SU-DHL-6 (cell line): Measurements from ENCODE around the gene GFOD1.

ENCODE experiments used
- H2AFZ ChIP-seq: fragments of 200-600 bp; sonication (generic); 2 replicates; pipeline ENCODE4 v1.6.1; 2014; ENCODE audit warnings: low read depth, mild to moderate bottlenecking, moderate library complexity, mixed read lengths, antibody characterized with exemption, low read length; ENCODE audit not compliant: severe bottlenecking
- H3F3A ChIP-seq: fragments of 200-600 bp; shearing (Covaris generic); 2 replicates; pipeline ENCODE4 v1.6.0; 2016; ENCODE audit warnings: antibody characterized with exemption, mild to moderate bottlenecking; ENCODE audit not compliant: insufficient read depth
- H3K27ac ChIP-seq: fragments of 200-600 bp; sonication (generic); 2 replicates; pipeline ENCODE4 v1.5.1; 2016; ENCODE audit warnings: low read depth, mild to moderate bottlenecking, low read length, moderate library complexity, mixed read lengths
- H3K27me3 ChIP-seq: fragments of 200-600 bp; sonication (generic), shearing (Covaris generic); 2 replicates; pipeline ENCODE4 v1.6.0; 2014; ENCODE audit warnings: mild to moderate bottlenecking, low read length
- H3K36me3 ChIP-seq: fragments of 200-600 bp; sonication (generic); 2 replicates; pipeline ENCODE4 v1.6.1; 2014; ENCODE audit warnings: mild to moderate bottlenecking, low read length, mixed read lengths
- H3K4me2 ChIP-seq: fragments of 300-600, 200-600 bp; shearing (Covaris generic), sonication (generic); 2 replicates; pipeline ENCODE4 v1.6.0; 2014; ENCODE audit warnings: low read length, low read depth, mild to moderate bottlenecking; ENCODE audit not compliant: poor library complexity, severe bottlenecking
- H3K4me3 ChIP-seq: fragments of 200-600 bp; sonication (generic); 2 replicates; pipeline ENCODE4 v1.5.1; 2014; ENCODE audit warnings: antibody characterized with exemption, low read length, mild to moderate bottlenecking, mixed read lengths; ENCODE audit not compliant: insufficient read depth, poor library complexity, severe bottlenecking
- H3K79me2 ChIP-seq: fragments of 200-600 bp; sonication (generic); 2 replicates; pipeline ENCODE4 v1.6.1; 2014; ENCODE audit warnings: mild to moderate bottlenecking, low read length, moderate library complexity; ENCODE audit not compliant: insufficient read depth
- H3K9ac ChIP-seq: fragments of 200-600 bp; sonication (generic); 2 replicates; pipeline ENCODE4 v1.7.0; 2014; ENCODE audit warnings: mild to moderate bottlenecking, low read length
- H3K9me2 ChIP-seq: fragments of 200-600 bp; sonication (generic); replicated peaks from 2 replicates; pipeline ENCODE4 v1.6.1; 2014; ENCODE audit warnings: low read length; ENCODE audit not compliant: insufficient read depth
- H3K9me3 ChIP-seq: fragments of 200-600 bp; sonication (generic); 2 replicates; pipeline ENCODE4 v1.6.1; 2014; ENCODE audit warnings: low read length, mixed read lengths; ENCODE audit not compliant: insufficient read depth
- H4K20me1 ChIP-seq: fragments of 200-600 bp; sonication (generic); 2 replicates; pipeline ENCODE4 v1.6.1; 2014; ENCODE audit warnings: low read depth, mild to moderate bottlenecking, antibody characterized with exemption, low read length, moderate library complexity, mixed read lengths
- EZH2phosphoT487 ChIP-seq: fragments of 200-600 bp; sonication (generic), shearing (Covaris generic); conservative IDR thresholded peaks from 2 replicates; pipeline ENCODE4 v1.6.1; 2018; ENCODE audit warnings: mild to moderate bottlenecking, antibody characterized with exemption, low read length, moderate library complexity, mixed read lengths
- TF ChIP-seq, protein P1 (sequence below): fragments of 200-600 bp; sonication (generic); IDR thresholded peaks from one replicate; pipeline ENCODE4 v1.5.1; 2017; ENCODE audit warnings: antibody characterized with exemption, mild to moderate bottlenecking, low read length, moderate library complexity; ENCODE audit not compliant: insufficient read depth, poor library complexity, severe bottlenecking

Gene GFOD1

DNA sequence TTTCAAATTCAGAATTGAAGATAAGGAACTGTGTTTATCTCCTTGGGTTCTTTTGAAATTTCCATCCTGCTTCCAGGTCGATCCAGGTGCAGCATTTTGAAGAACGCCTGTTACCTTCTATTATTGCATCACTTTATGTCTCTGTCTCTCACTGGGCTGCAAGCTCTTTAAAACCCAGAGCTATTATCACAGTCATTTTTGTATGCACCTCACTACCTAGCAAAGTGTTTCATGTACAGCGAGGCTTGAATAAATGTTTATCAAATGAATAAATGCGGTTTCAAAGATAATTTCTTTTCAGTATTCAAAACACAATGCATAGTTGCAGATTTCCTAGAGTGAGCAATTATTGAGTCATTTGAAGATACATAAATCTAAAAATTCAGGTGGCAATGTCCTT lies 34.2 kb downstream of the GFOD1 start:
- Histone ChIP-seq H3K79me2 (no peaks in the 10 kb centered on the region), H2AFZ (no peak overlapping the region)

DNA sequence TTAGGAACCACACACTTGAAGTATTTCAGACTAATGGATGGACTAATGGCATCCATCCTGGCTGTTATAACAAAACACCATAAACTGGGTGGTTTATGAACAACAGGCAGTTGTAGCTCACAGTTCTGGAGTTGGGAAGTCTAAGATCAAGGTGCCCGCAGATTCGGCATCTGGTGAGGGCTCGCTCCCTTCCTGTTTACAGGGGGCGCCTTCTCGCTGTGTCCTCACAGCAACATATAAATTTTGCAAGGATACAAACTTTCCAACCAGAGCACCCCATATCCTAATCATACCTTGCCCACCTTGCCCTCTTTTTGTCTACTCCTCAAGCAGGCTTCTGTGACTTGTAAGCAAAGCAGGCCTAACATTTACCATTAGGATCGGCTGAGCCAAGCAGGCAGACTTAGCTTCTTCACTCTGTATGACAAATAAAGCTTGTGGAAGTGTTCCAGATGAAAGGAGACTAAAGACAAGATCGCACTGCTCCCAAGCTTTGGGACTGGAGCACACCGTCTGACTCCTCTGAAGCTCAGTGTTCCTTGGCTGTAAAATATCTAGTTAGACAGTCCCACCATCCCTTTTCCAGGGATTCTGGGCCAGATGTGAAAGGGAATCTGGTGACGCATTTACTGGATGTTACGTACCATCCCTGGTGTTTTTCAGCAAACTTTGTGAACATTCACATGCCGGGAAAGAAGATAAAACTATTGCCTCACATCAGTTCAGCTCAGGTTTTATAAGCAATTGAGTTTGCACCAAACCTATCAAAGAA lies 34.9 kb downstream of the GFOD1 start:
- H4K20me1 ChIP-seq, result no peaks in the 10 kb centered on the region
- H3K79me2 ChIP-seq, result no peaks in the 10 kb centered on the region
- H2AFZ ChIP-seq, result no peak overlapping the region
- H3F3A ChIP-seq, result no peaks in the 10 kb centered on the region
- no peaks in the 10 kb centered on the region for H3K27me3 ChIP-seq
- no peaks in the 10 kb centered on the region for H3K9me2 ChIP-seq
- no peaks in the 10 kb centered on the region for H3K9me3 ChIP-seq
- H3K4me2 ChIP-seq, result no peak overlapping the region
- no peak overlapping the region for H3K27ac ChIP-seq
- no peak overlapping the region for H3K4me3 ChIP-seq
- no peaks in the 10 kb centered on the region for H3K36me3 ChIP-seq
- TF ChIP-seq, protein P1, sequence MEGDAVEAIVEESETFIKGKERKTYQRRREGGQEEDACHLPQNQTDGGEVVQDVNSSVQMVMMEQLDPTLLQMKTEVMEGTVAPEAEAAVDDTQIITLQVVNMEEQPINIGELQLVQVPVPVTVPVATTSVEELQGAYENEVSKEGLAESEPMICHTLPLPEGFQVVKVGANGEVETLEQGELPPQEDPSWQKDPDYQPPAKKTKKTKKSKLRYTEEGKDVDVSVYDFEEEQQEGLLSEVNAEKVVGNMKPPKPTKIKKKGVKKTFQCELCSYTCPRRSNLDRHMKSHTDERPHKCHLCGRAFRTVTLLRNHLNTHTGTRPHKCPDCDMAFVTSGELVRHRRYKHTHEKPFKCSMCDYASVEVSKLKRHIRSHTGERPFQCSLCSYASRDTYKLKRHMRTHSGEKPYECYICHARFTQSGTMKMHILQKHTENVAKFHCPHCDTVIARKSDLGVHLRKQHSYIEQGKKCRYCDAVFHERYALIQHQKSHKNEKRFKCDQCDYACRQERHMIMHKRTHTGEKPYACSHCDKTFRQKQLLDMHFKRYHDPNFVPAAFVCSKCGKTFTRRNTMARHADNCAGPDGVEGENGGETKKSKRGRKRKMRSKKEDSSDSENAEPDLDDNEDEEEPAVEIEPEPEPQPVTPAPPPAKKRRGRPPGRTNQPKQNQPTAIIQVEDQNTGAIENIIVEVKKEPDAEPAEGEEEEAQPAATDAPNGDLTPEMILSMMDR, result no peak
- no peak for TF ChIP-seq EZH2phosphoT487
- H3K9ac ChIP-seq, result no peak overlapping the region

More for the DNA sequence above, 34.2 kb downstream of the GFOD1 start:
- H3K27me3 ChIP-seq, result no peaks in the 10 kb centered on the region
- no peaks in the 10 kb centered on the region for H3F3A ChIP-seq
- H3K4me2 ChIP-seq, result no peak overlapping the region
- no peak overlapping the region for H3K27ac ChIP-seq
- H4K20me1 ChIP-seq, result no peaks in the 10 kb centered on the region
- no peak overlapping the region for H3K4me3 ChIP-seq
- no peaks in the 10 kb centered on the region for H3K9me2 ChIP-seq
- no peaks in the 10 kb centered on the region for H3K9me3 ChIP-seq
- TF ChIP-seq EZH2phosphoT487, result no peak
- TF ChIP-seq, protein P1, result no peak
- no peaks in the 10 kb centered on the region for H3K36me3 ChIP-seq
- H3K9ac ChIP-seq, result no peak overlapping the region

DNA sequence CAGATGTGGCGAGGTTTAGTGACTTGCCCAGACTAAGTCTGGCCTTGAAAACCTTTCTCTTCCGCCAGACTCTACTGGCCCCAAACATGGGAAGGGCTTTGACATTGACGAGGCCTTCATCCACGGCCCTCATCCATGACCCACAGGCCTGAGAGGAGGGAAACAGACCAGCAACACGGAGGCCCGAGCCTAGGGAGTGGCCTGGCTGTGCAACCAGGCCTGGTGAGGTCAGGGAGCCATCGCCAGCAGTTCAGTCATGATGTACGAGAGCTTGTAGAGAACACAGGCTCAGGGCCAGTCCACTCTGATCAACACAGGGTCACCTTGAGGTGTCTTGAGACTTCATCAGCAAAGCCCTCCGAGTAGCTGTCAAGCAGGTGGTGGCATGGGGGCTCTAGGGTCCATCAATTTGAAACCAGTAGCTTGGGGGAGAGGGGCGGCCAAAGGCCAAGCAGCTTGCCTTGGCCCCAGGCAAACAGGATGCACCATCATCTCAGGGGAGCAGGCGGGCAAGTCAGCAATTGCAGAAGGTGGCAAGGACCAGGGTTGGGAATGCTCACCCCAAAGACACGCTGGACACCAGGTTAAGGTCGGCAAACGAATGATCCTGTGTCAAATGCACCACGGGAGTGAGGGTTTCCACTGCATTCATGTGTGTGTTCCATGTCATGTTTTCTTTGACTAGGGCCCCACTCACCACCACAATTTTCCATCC lies 36.1 kb downstream of the GFOD1 start:
- no peaks in the 10 kb centered on the region for H3K9me3 ChIP-seq

More for the DNA sequence above, 36.1 kb downstream of the GFOD1 start:
- Histone ChIP-seq H3K79me2 (no peaks in the 10 kb centered on the region), H3K4me3 (no peak overlapping the region), H3K36me3 (no peaks in the 10 kb centered on the region), H2AFZ (no peak overlapping the region), H3K27ac (no peak overlapping the region), H4K20me1 (no peaks in the 10 kb centered on the region), H3K9ac (no peak overlapping the region), H3K9me2 (no peaks in the 10 kb centered on the region), H3K4me2 (no peak overlapping the region), H3K27me3 (no peaks in the 10 kb centered on the region), H3F3A (no peaks in the 10 kb centered on the region)
- TF ChIP-seq EZH2phosphoT487, result no peak
- TF ChIP-seq, protein P1, result no peak
